Measurements from ENCODE around the gene KCNG2. TPM values are rescaled to one million over a fixed set of nuclear protein-coding genes. Genes with fewer than 3 reads are reported as not detected.

KCNG2 gene
- total RNA-seq, 1 experiment from 2014 or later: not detected

GRCh38 chr18:79942786-79943607 lies 145.3 kb downstream of the KCNG2 start:
- Histone ChIP-seq H3K36me3 (ENCODE audit: control insufficient read depth in 1 of 2, insufficient read depth in 2 of 2, low read length in 2 of 2) (peaks cover 13 to 24% of the 10 kb centered on the region in 2 experiments; a peak in 3 of 4 replicates), H2AFZ (ENCODE audit: low read depth, low read length, poor library complexity, severe bottlenecking) (no peak overlapping the region), H3K27ac (ENCODE audit: low read depth, low read length) (no peak overlapping the region), H3K27me3 (ENCODE audit: insufficient read depth, low read length) (no peaks in the 10 kb centered on the region), H3K9me2 (ENCODE audit: insufficient read depth) (no peaks in the 10 kb centered on the region), H3K9me3 (ENCODE audit: control insufficient read depth in 1 of 2, insufficient read depth in 1 of 2, low read depth in 1 of 2, low read length in 2 of 2) (no peaks in the 10 kb centered on the region), H3K79me2 (ENCODE audit: insufficient read depth, low read length) (peaks cover 88% of the 10 kb centered on the region), H3K9ac (ENCODE audit: low read length) (no peak overlapping the region), H3K4me3 (replicated peaks in 1 of 2; ENCODE audit: low read depth in 1 of 2, low read length in 2 of 2) (no peak overlapping the region), H4K20me1 (ENCODE audit: insufficient read depth) (no peaks in the 10 kb centered on the region), H3K4me2 (ENCODE audit: low read length) (no peak overlapping the region), H3K4me1 (ENCODE audit: control insufficient read depth in 1 of 2, insufficient read depth in 2 of 2, low read length in 2 of 2) (no peaks in the 10 kb centered on the region)
- BruUV-seq (replicated peaks): no TSS peak
- ATAC-seq (no peak), DNase-seq (ENCODE audit: low read depth, low spot score) (no peak)
- ChIA-PET RAD21 (ENCODE audit: low non-redundant PET in 1 of 2, low total read pairs in 2 of 2, uncharacterized antibody in 2 of 2, unreplicated experiment in 2 of 2) (no interaction called here), CTCF (no interaction called here), POLR2A (no interaction called here)
- TF ChIP-seq YY1 (IDR thresholded peaks at IDR 0.05; ENCODE audit: extremely low read depth, insufficient replicate concordance, low read depth, low read length) (no peak), REST (IDR thresholded peaks at IDR 0.05; ENCODE audit: low read depth) (no peak), CTCF (IDR thresholded peaks at IDR 0.05 in 2 of 3, conservative IDR thresholded peaks at IDR 0.05 in 1 of 3; ENCODE audit: borderline replicate concordance in 1 of 3, insufficient read depth in 1 of 3, low read depth in 2 of 3, low read length in 2 of 3) (no peak), ZFX (IDR thresholded peaks at IDR 0.05) (no peak), SP1 (IDR thresholded peaks at IDR 0.05; ENCODE audit: low read depth) (no peak), EZH2 (IDR thresholded peaks at IDR 0.05) (no peak), CEBPB (IDR thresholded peaks at IDR 0.05; ENCODE audit: low read depth) (no peak), TCF7L2 (IDR thresholded peaks at IDR 0.05; ENCODE audit: borderline replicate concordance, extremely low read depth, insufficient read depth, insufficient read length) (no peak), ZNF274 (IDR thresholded peaks at IDR 0.05; ENCODE audit: low read depth, low read length) (no peak)
- intact Hi-C loops (cut with micrococcal nuclease): no loop called here

All from HCT116 (cell line).